K562 (cell line): Measurements from ENCODE around the gene RFPL3. TPM values are rescaled to one million over a fixed set of nuclear protein-coding genes. Genes with fewer than 3 reads are reported as not detected.

Experiments
- CTCF ChIP-seq, 3 experiments: IDR thresholded peaks in 2 of 3; conservative IDR thresholded peaks in 1 of 3; 2 replicates each; pipeline ENCODE4 v1.5.1; 2011 to 2012; ENCODE audit warnings: low read length in 3 of 3, mild to moderate bottlenecking in 3 of 3, control low read depth in 2 of 3, improper control_type of control experiment in 1 of 3, inconsistent platforms in 1 of 3, low read depth in 1 of 3, mixed read lengths in 1 of 3, moderate library complexity in 1 of 3; ENCODE audit not compliant: insufficient read depth in 2 of 3
- GATA2 ChIP-seq: sonication (generic); formaldehyde crosslinking; IDR thresholded peaks from 2 replicates; pipeline ENCODE4 v1.4.0; 2020; ENCODE audit warnings: mild to moderate bottlenecking, missing genetic modification reagents
- IFI16 ChIP-seq: fragments of 250-450 bp; sonication (Bioruptor Pico); IDR thresholded peaks from 2 replicates; pipeline ENCODE4 v2.1.2; 2022; ENCODE audit warnings: mild to moderate bottlenecking, inconsistent platforms
- OTX1 ChIP-seq: fragments of 450-650 bp; formaldehyde crosslinking; IDR thresholded peaks from 2 replicates; pipeline ENCODE4 v1.4.0; 2022; ENCODE audit warnings: mild to moderate bottlenecking
- RAD21 ChIP-seq, 2 experiments: fragments of 250-450 bp in 1 of 2; fragments of 450-650 bp in 1 of 2; sonication (Bioruptor Pico) in 1 of 2; formaldehyde crosslinking in 1 of 2; IDR thresholded peaks in 1 of 2; conservative IDR thresholded peaks in 1 of 2; 2 replicates each; pipeline versions ENCODE4 v1.4.0 to v1.8.0; 2020 to 2022; ENCODE audit warnings: mild to moderate bottlenecking in 2 of 2, moderate library complexity in 1 of 2
- RCOR1 ChIP-seq, 2 experiments: IDR thresholded peaks; 2 replicates each; pipeline ENCODE4 v1.6.1; 2012; ENCODE audit warnings: low read depth in 2 of 2, low read length in 2 of 2, borderline replicate concordance in 1 of 2, improper control_type of control experiment in 1 of 2
- SNRNP70 ChIP-seq: fragments of 200-400 bp; formaldehyde crosslinking; optimal IDR thresholded peaks from 2 replicates; pipeline ENCODE3; 2017; ENCODE audit warnings: low read depth, low read length
- WHSC1 ChIP-seq: IDR thresholded peaks from one replicate; pipeline ENCODE4 v1.6.1; 2012; ENCODE audit warnings: low read length, control low read depth, inconsistent platforms
- ZNF253 ChIP-seq: fragments of 250-450 bp; sonication (Bioruptor Pico); conservative IDR thresholded peaks from 2 replicates; pipeline ENCODE4 v1.6.1; 2021; ENCODE audit warnings: mild to moderate bottlenecking
- polyA plus RNA-seq, 8 experiments: library from polyadenylated mRNA; depleted of rRNA in 4 of 8; stranded (reverse) in 5 of 8; unstranded in 3 of 8; fragments of >200 nt; fragmentation: Nextera tagmentation in 2 of 8; fragmentation: Illumina TruSeq in 1 of 8; extraction: Ambion mirVana in 2 of 8; extraction: Trizol in 1 of 8; gene quantifications; 2 replicates each; pipeline versions ENCODE4 v1.2.1 to v1.2.3, GENCODE V29; 2011 to 2014; ENCODE audit warnings: inconsistent platforms in 1 of 8, missing spikeins in 1 of 8
- total RNA-seq, 7 experiments: library from RNA; depleted of rRNA in 6 of 7; stranded (reverse); fragments of >200 nt in 6 of 7; fragmentation: Illumina TruSeq in 2 of 7; extraction: Trizol in 2 of 7; gene quantifications; 2 replicates each; pipeline versions ENCODE4 v1.2.1 to v1.2.3, GENCODE V29; 2011 to 2021; ENCODE audit warnings: low replicate concordance in 1 of 7
- TF ChIP-seq, protein P1 (sequence below): fragments of 250-450 bp; sonication (Bioruptor Pico); IDR thresholded peaks from 2 replicates; pipeline ENCODE4 v1.5.0; 2021; ENCODE audit warnings: mild to moderate bottlenecking, moderate library complexity
- TF ChIP-seq, protein P2 (sequence below): sonication (generic); formaldehyde crosslinking; IDR thresholded peaks from 2 replicates; pipeline ENCODE4 v1.8.1; 2023; ENCODE audit warnings: mild to moderate bottlenecking, missing genetic modification reagents
- TF ChIP-seq, protein P3 (sequence below): sonication (generic); formaldehyde crosslinking; IDR thresholded peaks from 2 replicates; pipeline ENCODE4 v1.8.1; 2023; ENCODE audit warnings: missing genetic modification reagents, mild to moderate bottlenecking, borderline replicate concordance

RFPL3 gene
- total and polyA plus RNA-seq, 9 of the 15 experiments (the other 6 are each of a cell fraction or from before 2014, with no cell fraction given), result not detected

DNA sequence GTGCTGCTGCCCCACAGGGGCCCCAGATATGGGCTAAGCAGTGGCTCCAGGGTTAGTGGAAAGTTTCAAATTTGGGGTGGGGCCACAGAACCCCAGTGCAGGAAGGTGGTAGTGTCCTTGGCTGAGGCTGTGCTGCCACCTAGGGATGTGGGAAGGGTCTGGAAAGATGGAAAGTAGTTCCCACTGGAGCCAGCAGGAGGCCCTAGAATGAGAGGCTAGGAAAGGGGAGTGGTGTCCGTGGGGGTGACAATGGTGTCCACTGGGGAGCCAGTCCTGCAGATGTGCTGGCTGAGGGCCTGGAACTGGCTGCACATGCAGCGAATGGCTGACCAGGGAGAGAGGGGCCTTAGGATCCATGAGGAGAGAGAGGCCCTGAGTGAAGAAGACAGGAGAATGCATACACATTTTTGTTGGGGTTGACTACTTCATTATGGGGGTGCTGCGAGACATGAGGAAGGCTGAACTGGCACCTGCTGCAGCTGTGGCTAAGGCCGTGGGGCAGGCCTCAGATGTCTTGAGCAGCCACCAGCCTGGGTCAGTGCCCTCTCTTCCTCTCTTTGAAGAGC, 21.1 kb downstream of the RFPL3 start (continued):
- TF ChIP-seq, protein P1, sequence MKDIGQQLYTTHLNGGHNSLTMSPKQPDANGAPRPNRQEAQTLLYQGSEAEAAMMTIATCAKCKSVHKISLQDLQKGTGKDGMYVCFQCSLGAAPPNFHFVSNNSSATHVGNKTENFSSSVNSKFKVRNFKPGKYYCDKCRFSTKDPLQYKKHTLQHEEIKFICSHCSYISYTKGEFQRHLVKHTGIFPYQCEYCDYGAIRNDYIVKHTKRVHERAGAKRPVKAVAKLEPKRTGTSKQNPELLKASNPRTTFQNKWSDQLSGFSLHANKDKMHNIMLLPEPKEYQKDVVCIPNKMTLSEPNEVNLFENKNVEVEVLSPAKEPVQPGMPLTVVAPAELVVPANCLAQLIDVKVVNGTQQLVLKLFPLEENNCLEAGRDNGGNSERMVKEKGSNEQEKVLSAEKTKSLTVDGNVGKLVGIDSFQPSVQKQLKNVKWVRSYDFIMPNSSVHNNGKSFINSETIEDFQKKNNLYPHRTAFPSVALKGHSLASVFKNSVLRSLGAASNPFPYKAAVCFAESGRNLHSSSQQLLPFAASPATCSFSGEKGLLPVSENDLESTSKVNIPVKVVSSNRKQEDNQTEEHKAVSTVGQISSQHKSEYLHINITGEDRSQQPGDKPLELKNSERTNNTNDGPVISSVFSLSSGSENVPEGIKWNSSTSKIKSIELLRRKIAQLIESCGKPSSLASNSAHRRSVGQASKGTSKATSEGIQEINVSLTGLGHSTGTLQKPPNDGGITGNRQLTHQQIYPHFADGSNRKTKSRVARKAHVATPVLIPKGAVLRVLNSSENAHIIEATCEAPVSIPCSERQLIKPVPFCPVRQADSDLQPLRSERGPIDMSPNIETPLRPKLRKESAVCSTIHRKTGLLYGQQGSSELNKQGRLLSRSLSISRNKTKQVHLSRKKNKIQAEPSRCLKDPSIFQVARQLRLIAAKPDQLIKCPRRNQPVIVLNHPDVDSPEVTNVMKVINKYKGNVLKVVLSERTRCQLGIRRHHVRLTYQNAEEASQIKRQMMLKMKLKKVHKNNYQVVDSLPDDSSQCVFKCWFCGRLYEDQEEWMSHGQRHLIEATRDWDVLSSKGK, result no peak
- TF ChIP-seq OTX1 (CRISPR knock-in tag), result no peak
- TF ChIP-seq, protein P2, sequence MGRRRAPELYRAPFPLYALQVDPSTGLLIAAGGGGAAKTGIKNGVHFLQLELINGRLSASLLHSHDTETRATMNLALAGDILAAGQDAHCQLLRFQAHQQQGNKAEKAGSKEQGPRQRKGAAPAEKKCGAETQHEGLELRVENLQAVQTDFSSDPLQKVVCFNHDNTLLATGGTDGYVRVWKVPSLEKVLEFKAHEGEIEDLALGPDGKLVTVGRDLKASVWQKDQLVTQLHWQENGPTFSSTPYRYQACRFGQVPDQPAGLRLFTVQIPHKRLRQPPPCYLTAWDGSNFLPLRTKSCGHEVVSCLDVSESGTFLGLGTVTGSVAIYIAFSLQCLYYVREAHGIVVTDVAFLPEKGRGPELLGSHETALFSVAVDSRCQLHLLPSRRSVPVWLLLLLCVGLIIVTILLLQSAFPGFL (CRISPR knock-in tag), result no peak
- no peak for TF ChIP-seq IFI16 (CRISPR knock-in tag)
- TF ChIP-seq SNRNP70, result no peak
- no peak for TF ChIP-seq ZNF253 (CRISPR knock-in tag)
- peak; percentile 43 to 77; a peak in 3 of 4 replicates for TF ChIP-seq RAD21 (CRISPR knock-in tag; conservative IDR thresholded peaks at IDR 0.05 in 1 of 2, IDR thresholded peaks at IDR 0.05 in 1 of 2)
- peak; percentile 91 to 99 (median 99) for TF ChIP-seq CTCF (IDR thresholded peaks at IDR 0.05 in 2 of 3, conservative IDR thresholded peaks at IDR 0.05 in 1 of 3; ENCODE audit: insufficient read depth in 2 of 3, low read depth in 1 of 3, low read length in 3 of 3)
- TF ChIP-seq WHSC1, result no peak
- no peak for TF ChIP-seq GATA2 (CRISPR knock-in tag)
- TF ChIP-seq, protein P3, sequence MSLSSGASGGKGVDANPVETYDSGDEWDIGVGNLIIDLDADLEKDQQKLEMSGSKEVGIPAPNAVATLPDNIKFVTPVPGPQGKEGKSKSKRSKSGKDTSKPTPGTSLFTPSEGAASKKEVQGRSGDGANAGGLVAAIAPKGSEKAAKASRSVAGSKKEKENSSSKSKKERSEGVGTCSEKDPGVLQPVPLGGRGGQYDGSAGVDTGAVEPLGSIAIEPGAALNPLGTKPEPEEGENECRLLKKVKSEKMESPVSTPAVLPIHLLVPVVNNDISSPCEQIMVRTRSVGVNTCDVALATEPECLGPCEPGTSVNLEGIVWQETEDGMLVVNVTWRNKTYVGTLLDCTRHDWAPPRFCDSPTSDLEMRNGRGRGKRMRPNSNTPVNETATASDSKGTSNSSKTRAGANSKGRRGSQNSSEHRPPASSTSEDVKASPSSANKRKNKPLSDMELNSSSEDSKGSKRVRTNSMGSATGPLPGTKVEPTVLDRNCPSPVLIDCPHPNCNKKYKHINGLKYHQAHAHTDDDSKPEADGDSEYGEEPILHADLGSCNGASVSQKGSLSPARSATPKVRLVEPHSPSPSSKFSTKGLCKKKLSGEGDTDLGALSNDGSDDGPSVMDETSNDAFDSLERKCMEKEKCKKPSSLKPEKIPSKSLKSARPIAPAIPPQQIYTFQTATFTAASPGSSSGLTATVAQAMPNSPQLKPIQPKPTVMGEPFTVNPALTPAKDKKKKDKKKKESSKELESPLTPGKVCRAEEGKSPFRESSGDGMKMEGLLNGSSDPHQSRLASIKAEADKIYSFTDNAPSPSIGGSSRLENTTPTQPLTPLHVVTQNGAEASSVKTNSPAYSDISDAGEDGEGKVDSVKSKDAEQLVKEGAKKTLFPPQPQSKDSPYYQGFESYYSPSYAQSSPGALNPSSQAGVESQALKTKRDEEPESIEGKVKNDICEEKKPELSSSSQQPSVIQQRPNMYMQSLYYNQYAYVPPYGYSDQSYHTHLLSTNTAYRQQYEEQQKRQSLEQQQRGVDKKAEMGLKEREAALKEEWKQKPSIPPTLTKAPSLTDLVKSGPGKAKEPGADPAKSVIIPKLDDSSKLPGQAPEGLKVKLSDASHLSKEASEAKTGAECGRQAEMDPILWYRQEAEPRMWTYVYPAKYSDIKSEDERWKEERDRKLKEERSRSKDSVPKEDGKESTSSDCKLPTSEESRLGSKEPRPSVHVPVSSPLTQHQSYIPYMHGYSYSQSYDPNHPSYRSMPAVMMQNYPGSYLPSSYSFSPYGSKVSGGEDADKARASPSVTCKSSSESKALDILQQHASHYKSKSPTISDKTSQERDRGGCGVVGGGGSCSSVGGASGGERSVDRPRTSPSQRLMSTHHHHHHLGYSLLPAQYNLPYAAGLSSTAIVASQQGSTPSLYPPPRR (CRISPR knock-in tag), result no peak
- TF ChIP-seq RCOR1 (IDR thresholded peaks at IDR 0.05; ENCODE audit: borderline replicate concordance in 1 of 2, low read depth in 2 of 2, low read length in 2 of 2), result peak in 1 of 2 experiments; percentile 59; a peak in 1 of 4 replicates
